ENCODE data around the gene KIF14.
"Not testable (repeated sequence)": the region's sequence is repeated elsewhere in the genome, so short reads cannot be mapped to it uniquely, and the experiment has no call there.

KIF14 gene

DNA sequence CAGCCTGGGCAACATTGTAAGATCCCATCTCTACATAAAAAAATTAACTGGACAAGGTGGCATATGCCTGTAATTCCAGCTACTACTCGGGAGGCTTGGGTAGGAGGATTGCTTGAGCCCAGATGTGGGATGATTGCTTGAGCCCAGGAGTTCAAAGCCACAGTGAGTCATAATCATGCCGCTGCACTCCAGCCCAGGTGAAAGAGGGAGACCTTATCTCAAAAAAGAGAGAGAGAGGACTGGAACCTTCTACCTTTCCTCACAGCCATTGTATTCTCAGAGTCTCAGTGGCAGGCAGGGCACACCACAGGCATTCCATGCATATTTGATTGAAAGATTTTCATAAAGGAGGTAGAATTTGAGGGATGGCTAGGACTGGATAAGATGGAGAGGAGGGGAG is 78.4 kb downstream of the KIF14 start:
- DNase-seq, result no peak

DNA sequence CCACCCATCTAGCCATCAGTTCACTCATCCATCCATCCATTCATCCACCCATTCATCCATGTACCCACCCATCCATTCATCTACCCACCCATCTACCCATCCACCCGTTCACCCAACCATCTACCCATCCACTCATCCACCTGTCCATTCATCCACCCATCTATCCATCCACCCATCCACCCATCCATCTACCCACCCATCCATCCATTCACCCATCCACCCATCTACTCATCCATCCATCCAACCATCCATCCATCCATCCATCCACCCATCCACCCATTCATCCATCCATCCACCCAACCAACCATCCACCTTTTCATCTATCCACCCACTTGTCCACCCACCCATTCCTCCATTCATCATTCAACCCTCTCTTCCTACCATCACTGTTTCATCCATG is 80.3 kb downstream of the KIF14 start:
- DNase-seq, result no peak

DNA sequence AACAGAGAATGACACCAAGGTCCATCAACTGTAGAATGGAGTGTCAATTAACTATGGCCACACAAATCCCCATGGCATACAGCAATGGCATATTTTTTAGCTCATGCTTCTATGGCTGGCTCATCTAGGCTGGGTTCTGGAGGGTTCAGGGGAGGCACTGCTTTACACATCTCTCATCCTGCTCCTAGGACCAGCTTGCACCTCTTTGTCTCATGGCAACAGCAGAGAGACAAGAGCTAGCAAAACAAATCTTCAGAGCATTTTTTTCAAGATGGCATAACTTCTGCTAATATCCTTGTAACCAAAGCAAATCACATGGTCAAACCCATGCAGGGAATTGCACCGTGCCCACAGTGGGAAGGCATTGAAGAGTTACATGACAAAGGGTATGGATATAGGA is 82.4 kb downstream of the KIF14 start:
- no peak for DNase-seq

DNA sequence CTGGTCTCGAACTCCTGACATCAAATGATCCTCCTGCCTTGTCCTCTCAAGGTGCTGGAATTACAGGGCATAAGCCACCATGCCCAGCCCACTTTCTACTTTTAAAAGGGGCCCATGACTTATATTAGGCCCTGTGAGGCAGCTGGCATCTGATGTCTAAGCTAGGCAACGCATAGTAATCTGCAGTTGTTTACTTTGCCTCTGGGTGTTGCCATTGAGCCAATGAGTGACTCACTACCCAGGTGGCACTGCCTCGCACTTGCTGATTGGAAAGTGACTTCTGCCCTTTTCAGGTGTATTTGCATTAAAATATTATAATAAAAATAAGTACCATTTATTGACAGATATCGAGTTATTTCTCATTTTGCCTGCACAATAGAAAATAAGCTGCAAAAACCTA is 84.9 kb downstream of the KIF14 start:
- DNase-seq, result peak; percentile 31

DNA sequence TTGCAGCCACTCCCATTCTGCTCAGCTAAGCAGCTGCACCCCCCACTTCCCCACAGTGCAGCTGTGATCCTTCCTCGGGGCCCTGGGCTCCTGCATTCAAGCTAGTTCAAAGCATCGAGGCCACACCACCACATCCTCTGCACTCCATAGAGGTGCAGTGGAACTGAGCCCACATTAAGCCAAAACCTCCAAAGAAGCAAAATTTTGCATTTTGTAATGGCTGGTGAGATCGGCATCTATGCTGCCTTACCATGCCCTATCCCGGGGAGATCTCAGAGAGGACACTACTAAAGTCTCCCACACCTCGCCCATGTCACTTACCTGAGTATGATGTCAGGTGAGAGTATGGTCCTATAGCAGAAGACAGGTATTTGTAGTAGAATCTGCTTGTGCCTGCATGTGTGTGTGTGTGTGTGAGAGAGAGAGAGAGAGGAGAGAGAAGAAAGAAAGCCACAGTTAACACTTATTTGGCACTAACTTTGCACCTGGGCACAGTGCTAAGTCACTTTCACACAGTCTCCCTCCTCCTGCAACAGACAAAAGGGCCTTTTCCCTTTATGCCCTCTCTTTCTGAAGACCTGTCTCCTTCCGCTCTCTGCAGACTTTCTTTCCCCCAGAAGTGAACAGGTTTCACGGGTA is 89.8 kb downstream of the KIF14 start:
- no peak for DNase-seq

DNA sequence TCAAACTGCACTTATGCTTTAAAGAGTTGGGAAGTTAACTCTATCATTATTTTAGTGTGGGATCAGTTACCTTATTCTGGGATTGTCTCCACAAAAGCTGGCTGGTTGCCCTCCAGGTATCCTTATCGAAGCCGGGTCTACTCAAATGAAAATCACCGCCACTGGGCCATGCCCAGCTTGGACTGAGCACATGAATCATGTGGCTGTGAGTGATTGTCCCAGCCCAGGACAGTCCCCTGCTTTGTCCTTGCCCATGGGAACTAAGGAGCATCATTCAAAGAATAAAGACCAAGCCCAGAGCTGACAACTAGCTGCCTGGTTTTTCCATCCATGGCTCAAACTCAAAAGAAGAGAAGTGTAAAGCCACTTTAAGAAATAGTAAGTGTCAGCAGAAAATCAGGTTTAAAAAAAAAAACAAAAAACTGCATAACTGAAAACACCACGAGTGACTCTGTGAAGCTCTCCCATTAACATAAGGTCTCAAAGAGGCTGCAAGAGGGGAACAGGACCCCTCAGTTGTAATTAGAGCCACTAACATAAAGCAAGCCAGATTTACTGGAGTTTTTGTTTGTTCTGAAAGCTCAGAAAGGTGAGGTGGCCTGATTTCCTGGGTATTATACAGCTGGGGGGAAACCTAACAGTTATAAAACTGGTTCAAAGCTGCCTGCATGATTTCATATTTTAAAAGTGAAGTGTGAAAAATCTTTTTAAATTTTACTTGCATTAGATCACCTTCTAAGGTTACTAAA is 91.5 kb downstream of the KIF14 start:
- no peak for DNase-seq

DNA sequence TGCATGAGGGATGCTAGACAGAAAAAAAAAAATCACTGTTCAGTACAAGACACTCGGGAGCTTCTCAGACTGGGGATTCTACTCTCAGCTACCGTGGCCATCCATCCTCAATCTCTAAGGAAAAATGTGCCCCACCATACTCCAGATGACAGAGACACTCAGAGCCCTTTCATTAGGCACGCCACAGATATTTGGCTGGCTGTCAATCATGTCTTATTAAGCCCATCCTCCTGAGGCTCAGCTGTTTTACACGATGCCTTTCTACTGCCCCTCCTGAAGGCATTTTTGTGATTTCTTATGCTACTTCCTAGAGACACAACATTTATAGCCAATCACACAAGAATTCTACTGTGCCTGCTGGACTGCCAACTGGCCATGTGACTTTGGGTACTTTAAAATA is 92.9 kb downstream of the KIF14 start:
- DNase-seq, result no peak

DNA sequence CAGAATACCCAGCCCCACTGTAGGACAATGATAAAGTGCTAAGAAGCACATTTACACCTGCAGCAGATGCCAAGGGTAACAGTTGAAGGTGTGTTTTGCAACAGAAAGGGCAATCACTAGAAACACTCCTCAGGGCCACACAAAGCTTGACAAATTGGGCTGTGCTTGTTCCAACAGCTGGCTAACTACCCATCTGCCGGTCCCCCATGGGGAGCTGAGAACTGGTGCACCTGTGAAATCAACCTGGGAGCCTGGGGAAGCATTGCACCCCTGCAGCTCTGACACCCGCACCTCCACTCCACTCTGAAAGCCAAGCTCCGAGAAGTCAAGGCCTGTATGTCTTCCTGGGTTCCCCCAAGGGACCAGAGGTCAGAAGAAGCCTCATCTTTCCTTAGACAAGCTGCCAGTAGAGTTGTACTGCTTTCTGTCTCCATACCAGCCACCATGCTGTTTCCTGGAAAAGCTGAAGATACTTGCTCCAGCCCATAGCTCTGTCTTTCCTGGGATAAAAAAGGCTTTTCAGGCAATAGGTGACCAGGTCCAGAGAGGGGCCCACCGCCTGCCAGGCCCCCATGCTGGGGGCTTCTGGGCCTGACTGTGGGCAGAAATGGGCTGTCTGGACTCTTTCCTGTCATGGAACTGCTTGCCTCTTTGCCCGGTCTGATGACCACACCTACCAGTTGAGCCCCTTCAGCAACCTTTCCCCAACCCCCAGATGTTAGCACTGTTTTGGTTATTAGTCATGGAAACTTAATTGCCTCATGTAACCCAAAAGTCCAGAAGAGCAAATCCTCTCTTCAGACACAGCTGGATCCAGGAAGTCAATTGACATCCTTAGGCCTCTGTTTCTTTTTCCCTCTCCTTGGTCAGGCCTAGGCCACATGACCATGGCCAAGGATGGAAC is 93.6 kb downstream of the KIF14 start:
- peak; percentile 55 for DNase-seq

DNA sequence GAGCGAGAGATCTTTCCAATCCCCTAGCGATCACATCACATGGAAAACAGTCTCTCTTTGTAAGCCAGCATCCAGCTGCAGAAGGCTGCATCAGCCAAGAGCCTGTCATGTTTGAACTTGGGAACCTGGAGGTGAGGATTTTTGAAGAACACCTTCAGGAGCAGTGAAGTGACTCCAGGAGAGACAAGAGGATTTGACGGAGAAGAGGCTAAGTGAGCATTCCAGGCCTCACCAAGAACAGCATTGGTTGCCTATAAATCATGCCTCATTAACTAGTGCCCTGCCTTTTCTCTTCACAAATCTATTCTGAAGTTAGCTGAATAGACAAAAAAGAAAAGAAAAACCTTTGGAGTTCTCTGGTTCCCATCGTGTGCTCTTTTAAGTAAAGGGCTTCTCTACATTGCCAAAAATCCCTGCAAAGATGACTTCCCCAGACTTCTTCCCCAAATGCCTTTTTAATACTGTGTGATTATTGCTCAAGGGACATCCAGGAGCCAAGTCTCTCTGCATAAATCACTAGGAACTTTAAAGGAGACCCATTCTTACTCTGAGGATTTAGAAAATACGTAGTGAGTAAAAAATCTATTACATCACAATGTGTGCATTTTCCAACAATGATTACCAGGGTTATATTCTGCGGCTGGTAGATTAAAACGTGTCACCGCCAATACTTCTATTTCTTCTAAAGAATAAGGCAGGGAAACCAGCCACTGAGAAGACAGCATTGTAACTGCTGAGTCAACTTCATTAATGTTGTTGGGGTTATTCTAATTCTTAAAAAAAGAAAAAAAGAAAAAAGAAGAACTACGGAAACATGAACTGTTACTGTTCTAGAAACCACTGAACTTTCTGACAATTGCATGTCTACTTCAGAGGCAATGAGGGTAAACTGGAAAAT is 95.2 kb downstream of the KIF14 start:
- no peak for DNase-seq

DNA sequence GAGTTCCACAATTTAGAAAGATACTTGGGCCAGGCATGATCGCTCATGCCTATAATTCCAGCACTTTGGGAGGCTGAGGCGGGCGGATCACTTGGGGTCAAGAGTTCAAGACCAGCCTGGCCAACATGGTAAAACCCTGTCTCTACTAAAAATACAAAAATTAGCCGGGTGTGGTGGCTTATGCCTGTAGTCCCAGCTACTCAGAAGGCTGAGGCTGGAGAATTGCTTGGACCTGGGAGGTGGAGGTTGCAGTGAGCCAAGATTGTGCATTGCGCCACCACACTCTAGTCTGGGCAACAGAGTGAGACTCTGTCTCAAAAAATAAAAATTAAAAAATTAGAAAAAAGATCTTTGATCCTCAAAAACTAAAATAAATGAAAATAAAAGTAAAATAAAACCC is 96.0 kb downstream of the KIF14 start:
- not testable (repeated sequence) for DNase-seq

DNA sequence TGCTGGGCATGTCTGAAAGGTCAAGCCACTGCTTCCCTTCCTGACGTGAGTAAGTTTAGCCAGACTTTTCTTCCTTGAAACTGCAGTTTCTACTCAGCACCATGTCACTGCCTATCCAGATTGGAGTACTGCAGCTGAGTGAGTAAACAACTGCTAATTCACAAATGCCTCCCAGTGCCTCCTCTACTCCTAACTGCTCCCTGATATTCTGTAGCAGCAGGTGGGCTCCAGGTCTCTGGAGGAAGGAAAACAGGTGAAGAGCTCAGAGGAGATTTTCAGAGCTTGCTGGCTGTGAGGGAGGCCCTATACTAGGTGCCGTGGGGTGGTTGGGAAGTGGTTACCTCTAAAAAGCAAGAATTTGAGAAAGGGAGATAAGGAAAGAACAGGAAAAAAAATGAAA is 96.5 kb downstream of the KIF14 start:
- no peak for DNase-seq

DNA sequence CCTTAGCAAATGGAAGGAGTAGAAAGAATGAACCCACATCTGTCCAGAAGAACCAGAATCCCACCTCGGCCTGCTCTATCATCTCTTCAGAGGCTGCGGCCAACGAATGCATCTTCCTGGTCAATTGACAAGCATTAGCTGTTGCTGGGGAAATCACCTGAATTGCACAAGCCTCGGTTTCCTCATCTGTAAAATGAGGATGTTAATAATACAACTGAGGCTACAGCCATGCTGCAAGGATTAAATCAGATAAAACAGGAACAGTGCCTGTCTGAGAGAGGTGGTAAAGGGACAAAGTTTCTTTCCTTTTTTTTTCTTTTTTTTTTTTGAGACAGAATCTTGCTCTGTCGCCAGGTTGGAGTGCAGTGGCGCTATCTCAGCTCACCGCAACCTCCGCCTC is 99.8 kb downstream of the KIF14 start:
- no peak for DNase-seq

DNA sequence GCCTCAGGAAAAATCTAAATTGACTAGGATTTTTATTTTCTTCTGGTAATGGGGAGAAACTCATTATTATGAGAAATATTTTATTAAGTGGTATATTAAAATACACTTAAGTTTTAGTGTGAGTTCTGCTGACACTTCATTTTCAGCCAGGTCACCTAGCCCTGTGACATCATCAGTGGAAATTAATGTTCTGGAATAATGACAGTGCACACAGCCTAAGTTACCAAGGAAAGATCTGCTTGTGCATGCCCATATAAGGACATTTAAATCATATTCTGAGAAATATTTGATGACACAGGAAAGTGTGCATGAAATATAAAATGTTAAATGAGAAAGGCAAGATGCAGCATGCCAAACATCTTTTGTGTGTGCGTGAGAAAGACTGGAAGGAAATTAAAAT is 102.0 kb downstream of the KIF14 start:
- DNase-seq, result peak; percentile 21

DNA sequence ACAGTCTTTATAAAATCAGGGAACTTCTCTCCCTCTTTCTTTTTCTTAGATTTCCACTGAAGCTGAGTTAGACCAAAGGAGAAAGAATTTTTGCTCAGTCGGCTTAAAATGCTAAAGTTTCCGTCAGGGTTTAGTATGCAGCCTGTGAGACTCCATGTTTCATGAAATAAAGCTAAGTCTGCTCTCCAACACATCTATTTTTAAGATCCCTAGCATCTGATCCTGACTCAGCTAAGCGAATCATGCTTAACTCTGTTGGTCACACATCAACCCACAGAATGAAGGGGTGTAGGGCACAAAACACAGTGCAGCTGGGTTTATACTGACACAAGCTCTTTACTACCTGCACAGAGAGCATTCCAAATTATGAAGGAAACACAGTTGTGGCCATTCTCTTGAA is 108.4 kb downstream of the KIF14 start:
- peak; percentile 79 for DNase-seq

DNA sequence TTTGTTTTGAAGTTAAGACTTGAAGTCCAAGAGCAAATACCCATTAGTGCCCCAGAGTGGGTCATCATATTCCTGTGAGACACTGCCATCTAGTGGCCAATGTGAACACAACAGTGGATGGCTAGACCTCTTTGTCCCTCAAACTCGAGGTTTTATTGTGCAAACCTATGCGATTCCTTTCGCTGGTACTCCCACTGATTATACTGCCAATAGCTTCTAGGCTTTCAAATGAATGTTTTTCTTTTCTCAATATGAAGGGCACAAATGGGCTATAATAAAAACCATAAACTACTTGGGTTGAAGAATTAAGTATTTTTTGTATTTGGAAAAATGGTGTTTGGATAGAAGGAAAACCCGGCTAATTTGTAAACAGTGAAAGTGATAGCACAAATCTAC is 110.3 kb downstream of the KIF14 start:
- peak; percentile 67 for DNase-seq

DNA sequence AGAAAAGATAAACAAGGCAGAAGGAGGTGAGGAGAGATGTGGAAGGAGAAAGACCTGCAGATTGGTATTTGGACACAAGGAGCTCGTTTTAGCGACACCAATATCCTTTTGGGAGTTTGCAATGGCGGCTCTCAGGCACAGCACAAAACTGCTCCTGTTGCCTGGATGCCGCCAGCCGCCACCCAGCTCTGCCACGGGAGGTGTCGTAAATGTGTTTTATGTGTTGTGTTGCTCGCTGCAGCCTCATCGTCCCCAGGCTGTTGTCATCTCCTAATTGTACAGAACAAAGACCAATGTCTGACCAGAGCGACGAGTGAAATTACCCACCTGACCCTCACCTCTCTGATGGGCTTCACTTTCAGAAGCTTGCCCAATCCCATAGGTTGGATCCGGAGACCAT is 114.1 kb downstream of the KIF14 start:
- no peak for DNase-seq

DNA sequence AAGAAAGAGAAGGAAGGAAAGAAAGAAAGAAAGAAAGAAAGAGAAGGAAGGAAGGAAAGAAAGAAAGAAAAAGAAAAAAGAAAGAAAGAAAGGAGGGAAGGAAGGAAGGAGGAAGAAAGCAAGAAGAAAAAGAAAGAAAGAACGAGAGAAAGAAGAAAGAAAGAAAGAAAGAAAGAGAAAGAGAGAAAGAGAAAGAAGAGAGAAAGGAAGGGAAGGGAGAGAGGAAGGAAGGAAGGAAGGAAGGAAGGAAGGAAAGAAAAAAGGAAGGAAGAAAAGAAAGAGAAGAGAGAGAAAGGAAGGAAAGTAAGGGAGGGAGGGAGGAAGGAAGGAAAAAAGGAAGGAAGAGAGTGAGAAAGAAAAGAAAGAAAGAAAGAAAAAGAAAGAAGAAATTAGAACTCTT is 115.3 kb downstream of the KIF14 start:
- DNase-seq, result no peak

Measured in HCEC 1CT (cell line).